GM12874 (cell line): ENCODE results near the gene LRRC39.

ENCODE experiments used
- TF ChIP-seq, protein P1 (sequence below): IDR thresholded peaks from 2 replicates; pipeline ENCODE4 v1.5.1; 2011; ENCODE audit warnings: low read depth, mild to moderate bottlenecking, control low read depth, low read length, moderate library complexity; ENCODE audit not compliant: insufficient read depth

Gene LRRC39

DNA sequence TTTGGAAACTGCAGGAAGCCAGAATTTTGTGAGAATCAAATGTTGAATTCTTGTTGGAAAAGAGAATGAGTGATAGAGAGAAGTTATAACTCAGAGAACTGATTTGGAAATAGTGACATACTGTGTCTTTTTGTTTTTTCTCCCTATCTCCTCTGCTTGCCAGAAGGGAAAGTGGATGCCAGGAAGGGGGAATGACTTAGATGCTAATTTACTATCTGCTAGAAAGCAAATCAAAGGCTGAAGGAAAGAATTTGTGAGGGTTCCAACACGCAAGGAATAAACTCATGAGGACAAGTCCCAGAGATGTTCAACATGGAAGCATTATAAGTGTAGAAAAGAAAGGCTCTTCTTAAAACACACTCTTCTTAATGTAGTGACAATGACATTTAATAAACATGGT is 20.5 kb upstream of the LRRC39 start:
- TF ChIP-seq, protein P1, sequence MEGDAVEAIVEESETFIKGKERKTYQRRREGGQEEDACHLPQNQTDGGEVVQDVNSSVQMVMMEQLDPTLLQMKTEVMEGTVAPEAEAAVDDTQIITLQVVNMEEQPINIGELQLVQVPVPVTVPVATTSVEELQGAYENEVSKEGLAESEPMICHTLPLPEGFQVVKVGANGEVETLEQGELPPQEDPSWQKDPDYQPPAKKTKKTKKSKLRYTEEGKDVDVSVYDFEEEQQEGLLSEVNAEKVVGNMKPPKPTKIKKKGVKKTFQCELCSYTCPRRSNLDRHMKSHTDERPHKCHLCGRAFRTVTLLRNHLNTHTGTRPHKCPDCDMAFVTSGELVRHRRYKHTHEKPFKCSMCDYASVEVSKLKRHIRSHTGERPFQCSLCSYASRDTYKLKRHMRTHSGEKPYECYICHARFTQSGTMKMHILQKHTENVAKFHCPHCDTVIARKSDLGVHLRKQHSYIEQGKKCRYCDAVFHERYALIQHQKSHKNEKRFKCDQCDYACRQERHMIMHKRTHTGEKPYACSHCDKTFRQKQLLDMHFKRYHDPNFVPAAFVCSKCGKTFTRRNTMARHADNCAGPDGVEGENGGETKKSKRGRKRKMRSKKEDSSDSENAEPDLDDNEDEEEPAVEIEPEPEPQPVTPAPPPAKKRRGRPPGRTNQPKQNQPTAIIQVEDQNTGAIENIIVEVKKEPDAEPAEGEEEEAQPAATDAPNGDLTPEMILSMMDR = no peak

DNA sequence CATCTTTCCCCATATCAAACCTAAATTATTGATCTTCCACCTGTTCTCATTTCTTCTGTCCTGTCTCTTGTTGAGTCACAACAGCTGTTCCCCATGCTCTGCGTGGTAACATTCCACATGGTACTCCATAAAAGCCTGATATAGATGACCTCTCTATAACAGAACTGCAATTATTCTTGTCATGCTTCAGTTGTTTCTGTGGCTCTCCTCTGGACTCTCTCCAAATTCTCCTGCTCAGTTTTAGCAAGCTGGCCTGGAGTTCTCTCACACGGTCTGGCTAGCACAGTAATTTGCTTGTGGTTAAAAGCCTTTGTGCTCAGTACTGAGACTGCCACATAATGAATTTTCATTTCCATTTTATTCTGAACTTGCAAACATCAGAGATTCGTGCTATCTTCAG is 10.6 kb upstream of the LRRC39 start:
- TF ChIP-seq, protein P1 = no peak

DNA sequence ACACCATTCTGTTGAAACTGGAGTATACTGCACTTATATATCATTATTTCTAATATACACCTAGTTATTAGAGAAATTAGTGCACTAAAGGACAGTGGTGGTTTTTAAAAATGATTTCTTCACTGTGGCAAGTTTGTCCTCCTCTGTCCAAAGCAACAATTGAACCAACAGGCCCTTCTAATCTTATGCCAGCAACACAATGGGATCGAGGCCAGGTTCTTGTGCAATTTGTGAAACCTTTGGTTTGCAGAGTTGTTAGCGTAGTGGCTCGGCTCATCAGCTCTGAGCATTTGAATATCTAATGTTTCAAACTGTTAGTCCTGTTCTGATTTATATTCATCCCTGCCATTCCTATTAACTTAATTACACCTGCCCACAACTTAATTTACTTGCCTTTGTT is 9.9 kb upstream of the LRRC39 start:
- TF ChIP-seq, protein P1 = no peak

DNA sequence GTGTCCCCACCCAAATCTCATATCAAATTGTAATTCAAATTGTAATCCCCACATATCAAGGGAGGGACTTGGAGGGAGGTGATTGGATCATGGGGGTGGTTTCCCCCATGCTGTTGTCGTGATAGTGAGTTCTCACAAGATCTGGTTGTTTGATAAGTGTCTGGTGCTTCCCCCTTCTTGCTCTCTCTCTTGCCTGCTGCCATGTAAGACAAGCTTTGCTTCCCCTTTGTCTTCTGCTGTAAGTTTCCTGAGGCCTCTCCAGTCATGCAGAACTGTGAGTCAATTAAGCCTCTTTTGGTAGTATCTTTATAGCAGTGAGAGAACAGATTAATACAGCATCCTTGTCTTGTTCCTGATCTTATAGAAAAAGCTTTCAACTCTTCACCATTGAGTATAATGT is 6.5 kb upstream of the LRRC39 start:
- TF ChIP-seq, protein P1 = no peak

DNA sequence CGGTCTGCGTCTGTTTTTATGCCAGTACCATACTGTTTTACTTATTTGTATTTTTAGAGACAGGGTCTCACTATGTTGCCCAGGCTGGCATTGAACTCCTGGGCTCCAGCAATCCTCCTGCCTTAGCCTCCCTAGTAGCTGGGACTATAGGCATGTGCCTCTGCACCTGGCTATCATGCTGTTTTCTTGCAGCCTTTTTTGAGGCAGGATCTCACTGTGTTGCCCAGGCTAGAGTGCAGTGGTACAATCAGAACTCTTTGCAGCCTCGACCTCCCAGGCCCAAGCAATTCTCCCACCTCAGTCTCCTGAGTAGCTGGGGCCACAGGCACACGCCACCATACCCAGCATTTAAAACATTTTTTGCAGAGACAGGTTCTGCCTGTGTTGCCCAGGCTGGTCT is 5.3 kb upstream of the LRRC39 start:
- TF ChIP-seq, protein P1 = no peak

DNA sequence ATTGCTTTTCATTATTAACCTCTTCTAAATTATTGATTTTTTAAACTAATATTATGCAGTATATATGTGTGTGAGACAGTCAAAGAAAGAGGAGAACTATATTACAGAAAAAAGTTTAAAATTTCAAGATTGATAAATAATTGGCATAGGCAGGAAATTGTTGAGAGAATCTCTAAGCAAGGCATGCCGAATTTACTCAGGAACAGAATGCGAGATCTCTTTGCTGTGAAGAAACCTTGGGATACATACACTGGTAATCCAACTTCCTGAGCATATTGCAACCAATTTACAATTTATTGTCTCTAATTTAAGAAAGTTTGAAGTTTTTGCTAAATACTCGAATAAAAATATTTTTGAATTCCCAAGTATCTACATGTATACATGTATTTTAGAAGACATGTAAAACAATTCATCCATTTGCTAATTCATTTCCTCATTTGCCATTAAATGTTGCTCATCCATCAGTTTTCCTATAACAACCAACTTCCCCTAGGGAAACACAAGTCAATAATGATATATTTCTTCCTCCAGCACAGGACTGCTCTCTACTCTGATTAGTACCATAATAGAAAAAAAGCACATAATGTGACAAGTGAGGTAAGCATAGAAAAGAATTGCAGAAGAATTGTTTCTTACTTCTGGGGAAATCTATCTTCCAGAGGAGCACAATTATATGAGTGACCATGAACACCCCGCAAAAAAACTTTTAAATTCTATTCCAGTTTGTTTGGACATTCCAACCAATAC is 588 bp downstream of the LRRC39 start:
- TF ChIP-seq, protein P1 = no peak

DNA sequence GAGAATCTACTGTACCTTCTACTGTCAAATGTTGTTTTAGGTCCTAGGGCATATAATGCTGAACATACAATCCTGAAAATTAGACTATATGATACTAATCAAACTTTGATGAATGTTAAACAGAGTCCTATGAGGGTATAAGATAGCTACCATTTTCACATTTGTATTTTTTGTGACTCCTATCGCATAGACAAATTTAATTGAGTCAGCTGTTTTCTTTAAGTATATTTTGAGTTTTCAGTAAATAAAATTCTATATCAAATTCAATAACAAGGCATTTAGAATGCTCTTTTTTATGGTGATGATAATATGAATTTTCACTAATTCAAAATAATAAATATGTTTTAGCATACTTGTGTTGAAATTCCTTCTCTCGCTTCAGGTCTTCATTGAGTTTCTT is 10.0 kb downstream of the LRRC39 start:
- TF ChIP-seq, protein P1 = no peak

DNA sequence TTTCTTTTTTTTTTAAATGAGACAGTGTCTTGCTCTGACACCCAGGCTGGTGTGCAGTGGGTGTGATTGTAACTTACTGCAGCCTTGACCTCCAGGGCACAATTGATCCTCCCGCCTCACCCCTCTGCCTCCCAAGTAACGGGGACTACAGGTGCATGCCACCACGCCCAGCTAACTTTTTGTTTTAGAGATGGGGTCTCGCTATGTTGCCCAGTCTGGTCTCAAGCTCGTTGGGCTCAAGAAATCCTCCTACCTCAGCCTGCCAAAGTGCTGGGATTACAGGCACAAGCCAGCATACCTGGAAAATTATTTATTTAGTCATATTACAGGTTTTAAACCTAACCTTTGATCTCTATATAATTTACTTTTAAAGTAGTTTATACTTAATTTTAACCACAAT is 13.4 kb downstream of the LRRC39 start:
- TF ChIP-seq, protein P1 = no peak
